GM12878 (cell line): ENCODE results near the gene TNKS1BP1. TPM values are rescaled to one million over a fixed set of nuclear protein-coding genes. Genes with fewer than 3 reads are reported as not detected.

ENCODE experiments used
- CREB1 ChIP-seq: IDR thresholded peaks from 2 replicates; pipeline ENCODE4 v1.6.1; 2012; ENCODE audit warnings: low read depth, mild to moderate bottlenecking, inconsistent platforms
- CUX1 ChIP-seq: IDR thresholded peaks from 2 replicates; pipeline ENCODE4 v1.6.1; 2012; ENCODE audit warnings: improper control_type of control experiment, low read depth, low read length; ENCODE audit not compliant: insufficient replicate concordance
- ESRRA ChIP-seq: IDR thresholded peaks from 2 replicates; pipeline ENCODE4 v1.6.1; 2012; ENCODE audit warnings: mild to moderate bottlenecking, low read length, improper control_type of control experiment
- HCFC1 ChIP-seq: fragments of 150-350 bp; IDR thresholded peaks from 2 replicates; pipeline ENCODE4 v1.6.1; 2014; ENCODE audit warnings: low read length
- KAT2A ChIP-seq: conservative IDR thresholded peaks from 2 replicates; pipeline ENCODE4 v1.6.1; 2011; ENCODE audit warnings: low read depth, low read length; ENCODE audit not compliant: control insufficient read depth
- LARP7 ChIP-seq: fragments of 450-650 bp; IDR thresholded peaks from 2 replicates; pipeline ENCODE4 v1.6.1; 2017; ENCODE audit warnings: mild to moderate bottlenecking
- MYB ChIP-seq: fragments of 150-350 bp; IDR thresholded peaks from 2 replicates; pipeline ENCODE4 v1.6.1; 2014; ENCODE audit warnings: mild to moderate bottlenecking, low read depth, low read length, borderline replicate concordance
- NR2F1 ChIP-seq: fragments of 450-650 bp; conservative IDR thresholded peaks from 2 replicates; pipeline ENCODE4 v1.6.1; 2017; ENCODE audit warnings: mild to moderate bottlenecking
- SMARCA5 ChIP-seq: fragments of 450-650 bp; IDR thresholded peaks from 2 replicates; pipeline ENCODE4 v1.6.1; 2017; ENCODE audit warnings: mild to moderate bottlenecking
- ZNF687 ChIP-seq: fragments of 450-650 bp; IDR thresholded peaks from 2 replicates; pipeline ENCODE4 v1.6.1; 2017; ENCODE audit warnings: mild to moderate bottlenecking, moderate library complexity
- polyA plus RNA-seq, 11 experiments: library from polyadenylated mRNA; depleted of rRNA in 4 of 11; unstranded in 6 of 11; stranded (reverse) in 5 of 11; fragments of >200 nt; fragmentation: Nextera tagmentation in 4 of 11; fragmentation: Illumina TruSeq in 1 of 11; extraction: Ambion mirVana in 4 of 11; extraction: Trizol in 1 of 11; gene quantifications; 1 replicate in 1 of 11; 2 replicates in 10 of 11; pipeline versions ENCODE4 v1.2.1 to v1.2.3, GENCODE V29; 2011 to 2016; ENCODE audit warnings: inconsistent platforms in 2 of 11, missing spikeins in 2 of 11, low read depth in 1 of 11
- total RNA-seq, 4 experiments: library from RNA; depleted of rRNA in 3 of 4; stranded (reverse); fragments of >200 nt in 3 of 4; fragmentation: Illumina TruSeq in 1 of 4; extraction: Trizol in 1 of 4; gene quantifications; 2 replicates each; pipeline versions ENCODE4 v1.2.1 to v1.2.3, GENCODE V29; 2013 to 2021
- TF ChIP-seq, protein P1 (sequence below): fragments of 450-650 bp; IDR thresholded peaks from 2 replicates; pipeline ENCODE4 v1.6.1; 2018; ENCODE audit warnings: mild to moderate bottlenecking, low read depth, moderate library complexity; ENCODE audit not compliant: partially characterized antibody
- TF ChIP-seq, protein P2 (sequence below): fragments of 450-650 bp; formaldehyde crosslinking; IDR thresholded peaks from 2 replicates; pipeline ENCODE4 v1.5.0; 2022; ENCODE audit warnings: mild to moderate bottlenecking, missing genetic modification characterization

The TNKS1BP1 gene
- total and polyA plus RNA-seq, 10 of the 15 experiments (the other 5 are each of a cell fraction or from before 2014, with no cell fraction given) = 0.26 to 15.8 (median 4.3) TPM

GRCh38 chr11:57305523-57305922 lies 19.2 kb downstream of the TNKS1BP1 start (continued):
- TF ChIP-seq, protein P1, sequence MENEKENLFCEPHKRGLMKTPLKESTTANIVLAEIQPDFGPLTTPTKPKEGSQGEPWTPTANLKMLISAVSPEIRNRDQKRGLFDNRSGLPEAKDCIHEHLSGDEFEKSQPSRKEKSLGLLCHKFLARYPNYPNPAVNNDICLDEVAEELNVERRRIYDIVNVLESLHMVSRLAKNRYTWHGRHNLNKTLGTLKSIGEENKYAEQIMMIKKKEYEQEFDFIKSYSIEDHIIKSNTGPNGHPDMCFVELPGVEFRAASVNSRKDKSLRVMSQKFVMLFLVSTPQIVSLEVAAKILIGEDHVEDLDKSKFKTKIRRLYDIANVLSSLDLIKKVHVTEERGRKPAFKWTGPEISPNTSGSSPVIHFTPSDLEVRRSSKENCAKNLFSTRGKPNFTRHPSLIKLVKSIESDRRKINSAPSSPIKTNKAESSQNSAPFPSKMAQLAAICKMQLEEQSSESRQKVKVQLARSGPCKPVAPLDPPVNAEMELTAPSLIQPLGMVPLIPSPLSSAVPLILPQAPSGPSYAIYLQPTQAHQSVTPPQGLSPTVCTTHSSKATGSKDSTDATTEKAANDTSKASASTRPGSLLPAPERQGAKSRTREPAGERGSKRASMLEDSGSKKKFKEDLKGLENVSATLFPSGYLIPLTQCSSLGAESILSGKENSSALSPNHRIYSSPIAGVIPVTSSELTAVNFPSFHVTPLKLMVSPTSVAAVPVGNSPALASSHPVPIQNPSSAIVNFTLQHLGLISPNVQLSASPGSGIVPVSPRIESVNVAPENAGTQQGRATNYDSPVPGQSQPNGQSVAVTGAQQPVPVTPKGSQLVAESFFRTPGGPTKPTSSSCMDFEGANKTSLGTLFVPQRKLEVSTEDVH = no peak
- TF ChIP-seq ESRRA = no peak
- no peak for TF ChIP-seq CUX1
- TF ChIP-seq LARP7 = no peak
- TF ChIP-seq NR2F1 = no peak
- TF ChIP-seq CREB1 = no peak
- no peak for TF ChIP-seq SMARCA5
- TF ChIP-seq, protein P2, sequence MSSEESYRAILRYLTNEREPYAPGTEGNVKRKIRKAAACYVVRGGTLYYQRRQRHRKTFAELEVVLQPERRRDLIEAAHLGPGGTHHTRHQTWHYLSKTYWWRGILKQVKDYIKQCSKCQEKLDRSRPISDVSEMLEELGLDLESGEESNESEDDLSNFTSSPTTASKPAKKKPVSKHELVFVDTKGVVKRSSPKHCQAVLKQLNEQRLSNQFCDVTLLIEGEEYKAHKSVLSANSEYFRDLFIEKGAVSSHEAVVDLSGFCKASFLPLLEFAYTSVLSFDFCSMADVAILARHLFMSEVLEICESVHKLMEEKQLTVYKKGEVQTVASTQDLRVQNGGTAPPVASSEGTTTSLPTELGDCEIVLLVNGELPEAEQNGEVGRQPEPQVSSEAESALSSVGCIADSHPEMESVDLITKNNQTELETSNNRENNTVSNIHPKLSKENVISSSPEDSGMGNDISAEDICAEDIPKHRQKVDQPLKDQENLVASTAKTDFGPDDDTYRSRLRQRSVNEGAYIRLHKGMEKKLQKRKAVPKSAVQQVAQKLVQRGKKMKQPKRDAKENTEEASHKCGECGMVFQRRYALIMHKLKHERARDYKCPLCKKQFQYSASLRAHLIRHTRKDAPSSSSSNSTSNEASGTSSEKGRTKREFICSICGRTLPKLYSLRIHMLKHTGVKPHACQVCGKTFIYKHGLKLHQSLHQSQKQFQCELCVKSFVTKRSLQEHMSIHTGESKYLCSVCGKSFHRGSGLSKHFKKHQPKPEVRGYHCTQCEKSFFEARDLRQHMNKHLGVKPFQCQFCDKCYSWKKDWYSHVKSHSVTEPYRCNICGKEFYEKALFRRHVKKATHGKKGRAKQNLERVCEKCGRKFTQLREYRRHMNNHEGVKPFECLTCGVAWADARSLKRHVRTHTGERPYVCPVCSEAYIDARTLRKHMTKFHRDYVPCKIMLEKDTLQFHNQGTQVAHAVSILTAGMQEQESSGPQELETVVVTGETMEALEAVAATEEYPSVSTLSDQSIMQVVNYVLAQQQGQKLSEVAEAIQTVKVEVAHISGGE (CRISPR knock-in tag) = no peak
- TF ChIP-seq KAT2A = no peak
- no peak for TF ChIP-seq MYB
- TF ChIP-seq ZNF687 = no peak
- TF ChIP-seq HCFC1 = no peak
- TF ChIP-seq, all 136 proteins: peak for 0
